ENCODE results near the gene ZDHHC17.

Gene ZDHHC17

GRCh38 chr12:76880519-76881023 is 116.7 kb downstream of the ZDHHC17 start:
- no peak for DNase-seq (ENCODE audit: low read depth, low spot score)
- no peaks in the 10 kb centered on the region for H3K36me3 ChIP-seq (ENCODE audit: insufficient read depth, low read length)
- TF ChIP-seq POLR2AphosphoS5 (IDR thresholded peaks at IDR 0.05; ENCODE audit: borderline replicate concordance, low read depth, low read length) = no peak
- TF ChIP-seq FOXP2 (optimal IDR thresholded peaks at IDR 0.05; ENCODE audit: control extremely low read depth, extremely low read length, insufficient read depth) = no peak
- no peak for TF ChIP-seq EZH2 (IDR thresholded peaks at IDR 0.05)
- H3K9ac ChIP-seq (ENCODE audit: insufficient read length) = no peak overlapping the region
- H3K9me3 ChIP-seq (ENCODE audit: low read depth, low read length) = no peaks in the 10 kb centered on the region
- H3K4me3 ChIP-seq = no peak overlapping the region
- H3K27ac ChIP-seq = no peak overlapping the region

- Histone ChIP-seq H3K27ac (no peak overlapping the region), H3K9ac (ENCODE audit: insufficient read length) (no peak overlapping the region), H3K4me3 (no peak overlapping the region), H3K36me3 (ENCODE audit: insufficient read depth, low read length) (no peaks in the 10 kb centered on the region), H3K9me3 (ENCODE audit: low read depth, low read length) (no peaks in the 10 kb centered on the region)
- no peak for DNase-seq (ENCODE audit: low read depth, low spot score)
- TF ChIP-seq POLR2AphosphoS5 (IDR thresholded peaks at IDR 0.05; ENCODE audit: borderline replicate concordance, low read depth, low read length) (no peak), FOXP2 (optimal IDR thresholded peaks at IDR 0.05; ENCODE audit: control extremely low read depth, extremely low read length, insufficient read depth) (no peak), EZH2 (IDR thresholded peaks at IDR 0.05) (no peak)
Observed at GRCh38 chr12:76881142-76881541, 117.2 kb downstream of the ZDHHC17 start.

- no peaks in the 10 kb centered on the region for H3K9me3 ChIP-seq (ENCODE audit: low read depth, low read length)
Observed at GRCh38 chr12:76882367-76882766, 118.5 kb downstream of the ZDHHC17 start.

GRCh38 chr12:76883151-76883550 is 119.2 kb downstream of the ZDHHC17 start:
- no peak for DNase-seq (ENCODE audit: low read depth, low spot score)
- TF ChIP-seq EZH2 (IDR thresholded peaks at IDR 0.05) (no peak), FOXP2 (optimal IDR thresholded peaks at IDR 0.05; ENCODE audit: control extremely low read depth, extremely low read length, insufficient read depth) (no peak), POLR2AphosphoS5 (IDR thresholded peaks at IDR 0.05; ENCODE audit: borderline replicate concordance, low read depth, low read length) (no peak)
- H3K9ac ChIP-seq (ENCODE audit: insufficient read length) = no peak overlapping the region

More at GRCh38 chr12:76882367-76882766, 118.5 kb downstream of the ZDHHC17 start:
- Histone ChIP-seq H3K36me3 (ENCODE audit: insufficient read depth, low read length) (no peaks in the 10 kb centered on the region), H3K4me3 (no peak overlapping the region), H3K27ac (no peak overlapping the region), H3K9ac (ENCODE audit: insufficient read length) (no peak overlapping the region)
- TF ChIP-seq FOXP2 (optimal IDR thresholded peaks at IDR 0.05; ENCODE audit: control extremely low read depth, extremely low read length, insufficient read depth) (no peak), POLR2AphosphoS5 (IDR thresholded peaks at IDR 0.05; ENCODE audit: borderline replicate concordance, low read depth, low read length) (no peak)
- DNase-seq (ENCODE audit: low read depth, low spot score) = no peak

GRCh38 chr12:76883811-76884210 is 119.9 kb downstream of the ZDHHC17 start:
- no peak overlapping the region for H3K4me3 ChIP-seq
- H3K9ac ChIP-seq (ENCODE audit: insufficient read length) = no peak overlapping the region
- TF ChIP-seq FOXP2 (optimal IDR thresholded peaks at IDR 0.05; ENCODE audit: control extremely low read depth, extremely low read length, insufficient read depth) (no peak), POLR2AphosphoS5 (IDR thresholded peaks at IDR 0.05; ENCODE audit: borderline replicate concordance, low read depth, low read length) (no peak), EZH2 (IDR thresholded peaks at IDR 0.05) (no peak)
- H3K36me3 ChIP-seq (ENCODE audit: insufficient read depth, low read length) = no peaks in the 10 kb centered on the region
- no peak overlapping the region for H3K27ac ChIP-seq
- no peaks in the 10 kb centered on the region for H3K9me3 ChIP-seq (ENCODE audit: low read depth, low read length)
- DNase-seq (ENCODE audit: low read depth, low spot score) = no peak

More at GRCh38 chr12:76883151-76883550, 119.2 kb downstream of the ZDHHC17 start:
- H3K9me3 ChIP-seq (ENCODE audit: low read depth, low read length) = no peaks in the 10 kb centered on the region
- no peak overlapping the region for H3K4me3 ChIP-seq
- H3K27ac ChIP-seq = no peak overlapping the region
- H3K36me3 ChIP-seq (ENCODE audit: insufficient read depth, low read length) = no peaks in the 10 kb centered on the region

GRCh38 chr12:76888775-76889174 is 124.9 kb downstream of the ZDHHC17 start:
- Histone ChIP-seq H3K9me3 (ENCODE audit: low read depth, low read length) (no peaks in the 10 kb centered on the region), H3K4me3 (no peak overlapping the region), H3K9ac (ENCODE audit: insufficient read length) (no peak overlapping the region), H3K36me3 (ENCODE audit: insufficient read depth, low read length) (no peaks in the 10 kb centered on the region), H3K27ac (no peak overlapping the region)
- DNase-seq (ENCODE audit: low read depth, low spot score) = no peak
- no peak for TF ChIP-seq POLR2AphosphoS5 (IDR thresholded peaks at IDR 0.05; ENCODE audit: borderline replicate concordance, low read depth, low read length)
- no peak for TF ChIP-seq EZH2 (IDR thresholded peaks at IDR 0.05)
- no peak for TF ChIP-seq FOXP2 (optimal IDR thresholded peaks at IDR 0.05; ENCODE audit: control extremely low read depth, extremely low read length, insufficient read depth)

- Histone ChIP-seq H3K36me3 (ENCODE audit: insufficient read depth, low read length) (no peaks in the 10 kb centered on the region), H3K9me3 (ENCODE audit: low read depth, low read length) (no peaks in the 10 kb centered on the region), H3K4me3 (no peak overlapping the region), H3K9ac (ENCODE audit: insufficient read length) (no peak overlapping the region), H3K27ac (no peak overlapping the region)
- no peak for DNase-seq (ENCODE audit: low read depth, low spot score)
- TF ChIP-seq FOXP2 (optimal IDR thresholded peaks at IDR 0.05; ENCODE audit: control extremely low read depth, extremely low read length, insufficient read depth) (no peak), EZH2 (IDR thresholded peaks at IDR 0.05) (no peak), POLR2AphosphoS5 (IDR thresholded peaks at IDR 0.05; ENCODE audit: borderline replicate concordance, low read depth, low read length) (no peak)
Observed at GRCh38 chr12:76890151-76891143, 126.5 kb downstream of the ZDHHC17 start.

- Histone ChIP-seq H3K36me3 (ENCODE audit: insufficient read depth, low read length) (no peaks in the 10 kb centered on the region), H3K4me3 (no peak overlapping the region), H3K9ac (ENCODE audit: insufficient read length) (no peak overlapping the region), H3K9me3 (ENCODE audit: low read depth, low read length) (no peaks in the 10 kb centered on the region), H3K27ac (no peak overlapping the region)
- DNase-seq (ENCODE audit: low read depth, low spot score) = no peak
- TF ChIP-seq POLR2AphosphoS5 (IDR thresholded peaks at IDR 0.05; ENCODE audit: borderline replicate concordance, low read depth, low read length) (no peak), FOXP2 (optimal IDR thresholded peaks at IDR 0.05; ENCODE audit: control extremely low read depth, extremely low read length, insufficient read depth) (no peak), EZH2 (IDR thresholded peaks at IDR 0.05) (no peak)
Observed at GRCh38 chr12:76891609-76892008, 127.7 kb downstream of the ZDHHC17 start.
